HAP-1 (cell line): Measurements from ENCODE around the gene CAPN12.
"Not testable (repeated sequence)": the region's sequence is repeated elsewhere in the genome, so short reads cannot be mapped to it uniquely, and the experiment has no call there.

Experiments
- DNase-seq, 2 experiments: peaks; one replicate each; pipeline ENCODE4 v3.0.0-alpha.2; 2016 to 2020; ENCODE audit warnings: low spot score in 2 of 2
- H3K27me3 ChIP-seq: fragments of 250-450 bp; sonication (Bioruptor Pico); 2 replicates; pipeline ENCODE4 v1.5.1; 2020; ENCODE audit warnings: low read depth, mild to moderate bottlenecking, moderate library complexity
- H3K36me3 ChIP-seq: fragments of 250-450 bp; sonication (Bioruptor Pico); replicated peaks from 2 replicates; pipeline ENCODE4 v1.5.1; 2020; ENCODE audit warnings: mild to moderate bottlenecking
- H3K4me1 ChIP-seq: fragments of 250-450 bp; sonication (Bioruptor Pico); 2 replicates; pipeline ENCODE4 v1.5.1; 2020; ENCODE audit warnings: mild to moderate bottlenecking
- H3K4me3 ChIP-seq: fragments of 250-450 bp; sonication (Bioruptor Pico); 2 replicates; pipeline ENCODE4 v1.5.1; 2020; ENCODE audit warnings: mild to moderate bottlenecking, moderate library complexity
- H3K9me3 ChIP-seq: fragments of 250-450 bp; sonication (Bioruptor Pico); 2 replicates; pipeline ENCODE4 v1.5.1; 2020; ENCODE audit warnings: mild to moderate bottlenecking, moderate library complexity
- in situ Hi-C: fragments of 300-500 bp; cut with MboI; formaldehyde crosslinking; loops from 3 replicates; pipeline ENCODE4 v1.14.3; 2020; ENCODE audit warnings: low sequenced_read_pairs, inconsistent platforms, mixed read lengths

CAPN12 gene, protein sequence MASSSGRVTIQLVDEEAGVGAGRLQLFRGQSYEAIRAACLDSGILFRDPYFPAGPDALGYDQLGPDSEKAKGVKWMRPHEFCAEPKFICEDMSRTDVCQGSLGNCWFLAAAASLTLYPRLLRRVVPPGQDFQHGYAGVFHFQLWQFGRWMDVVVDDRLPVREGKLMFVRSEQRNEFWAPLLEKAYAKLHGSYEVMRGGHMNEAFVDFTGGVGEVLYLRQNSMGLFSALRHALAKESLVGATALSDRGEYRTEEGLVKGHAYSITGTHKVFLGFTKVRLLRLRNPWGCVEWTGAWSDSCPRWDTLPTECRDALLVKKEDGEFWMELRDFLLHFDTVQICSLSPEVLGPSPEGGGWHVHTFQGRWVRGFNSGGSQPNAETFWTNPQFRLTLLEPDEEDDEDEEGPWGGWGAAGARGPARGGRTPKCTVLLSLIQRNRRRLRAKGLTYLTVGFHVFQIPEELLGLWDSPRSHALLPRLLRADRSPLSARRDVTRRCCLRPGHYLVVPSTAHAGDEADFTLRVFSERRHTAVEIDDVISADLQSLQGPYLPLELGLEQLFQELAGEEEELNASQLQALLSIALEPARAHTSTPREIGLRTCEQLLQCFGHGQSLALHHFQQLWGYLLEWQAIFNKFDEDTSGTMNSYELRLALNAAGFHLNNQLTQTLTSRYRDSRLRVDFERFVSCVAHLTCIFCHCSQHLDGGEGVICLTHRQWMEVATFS

DNA sequence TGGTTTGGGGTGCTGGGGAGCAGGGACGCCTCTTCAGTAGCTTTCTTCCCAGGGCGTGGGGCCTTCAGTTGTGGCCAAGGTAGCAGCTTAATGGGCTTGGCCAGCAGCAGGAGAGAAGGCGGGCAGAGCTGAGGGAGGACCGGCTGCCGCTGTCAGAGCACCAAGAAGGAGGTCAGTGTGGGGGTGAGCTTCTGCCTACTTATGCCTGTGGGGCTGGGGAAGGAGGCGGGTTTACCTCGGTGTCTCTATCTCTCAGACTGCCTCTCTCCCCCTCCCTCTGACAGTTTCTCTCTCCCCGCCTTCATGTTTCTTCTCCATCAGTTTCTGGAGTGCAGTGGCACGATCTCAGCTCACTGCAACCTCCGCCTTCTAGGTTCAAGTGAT, at the start of gene CAPN12:
Gene CAPN12, minus strand, starts transcription at position 177 of the 384 bp plus-strand sequence. CDS start 309 bp downstream, outside the sequence.
- Histone ChIP-seq H3K4me1 (no peaks in the 10 kb centered on the region), H3K27me3 (no peaks in the 10 kb centered on the region), H3K9me3 (no peaks in the 10 kb centered on the region), H3K4me3 (no peak within 1 kb of the TSS), H3K36me3 (no peaks in the 10 kb centered on the region)
- no peak for DNase-seq
- in situ Hi-C loops, result no loop called here

DNA sequence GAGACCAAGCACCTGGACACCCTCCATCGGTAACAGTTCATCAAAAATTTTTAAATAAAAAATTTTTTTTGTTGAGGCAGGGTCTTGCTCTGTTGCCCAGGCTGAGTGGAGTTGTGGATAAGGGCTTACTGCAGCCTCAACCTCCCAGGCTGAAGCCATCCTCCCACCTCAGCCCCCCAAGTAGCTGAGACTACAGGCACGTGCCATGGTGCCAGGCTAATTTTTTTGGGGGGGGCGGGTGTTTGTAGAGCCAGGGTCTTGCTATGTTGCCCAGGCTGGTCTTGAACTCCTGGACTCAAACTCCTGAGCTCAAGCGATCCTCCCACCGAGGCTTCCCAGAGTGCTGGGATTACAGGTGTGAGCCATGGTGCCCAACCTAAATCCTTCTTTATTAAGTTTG, 49.4 kb upstream of the CAPN12 start:
- in situ Hi-C loops, result no loop called here
- Histone ChIP-seq H3K4me3 (no peak overlapping the region), H3K9me3 (no peaks in the 10 kb centered on the region), H3K27me3 (no peaks in the 10 kb centered on the region), H3K4me1 (no peaks in the 10 kb centered on the region), H3K36me3 (no peaks in the 10 kb centered on the region)
- DNase-seq, result no peak

DNA sequence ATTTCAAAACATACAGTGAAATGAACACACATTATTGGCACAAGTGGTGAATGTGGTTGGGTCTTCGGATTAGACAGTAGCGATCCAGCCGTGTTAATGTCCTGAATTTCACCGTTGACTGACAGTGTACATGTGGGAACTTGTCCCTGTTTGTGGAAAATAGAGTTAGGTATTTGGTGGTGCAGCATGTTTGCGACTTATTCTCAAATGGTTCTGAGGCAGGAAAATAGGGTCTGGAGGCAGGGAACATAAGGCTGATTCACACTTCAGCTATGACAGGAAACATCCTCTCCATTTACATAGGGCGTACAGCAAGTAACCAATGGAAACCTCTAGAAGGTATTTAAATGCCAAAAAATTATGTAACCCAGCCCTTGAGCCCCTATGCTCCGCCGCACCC, 48.9 kb upstream of the CAPN12 start:
- Histone ChIP-seq H3K27me3 (no peaks in the 10 kb centered on the region), H3K4me1 (no peaks in the 10 kb centered on the region), H3K9me3 (no peaks in the 10 kb centered on the region), H3K4me3 (no peak overlapping the region), H3K36me3 (no peaks in the 10 kb centered on the region)
- in situ Hi-C loops, result no loop called here
- no peak for DNase-seq

DNA sequence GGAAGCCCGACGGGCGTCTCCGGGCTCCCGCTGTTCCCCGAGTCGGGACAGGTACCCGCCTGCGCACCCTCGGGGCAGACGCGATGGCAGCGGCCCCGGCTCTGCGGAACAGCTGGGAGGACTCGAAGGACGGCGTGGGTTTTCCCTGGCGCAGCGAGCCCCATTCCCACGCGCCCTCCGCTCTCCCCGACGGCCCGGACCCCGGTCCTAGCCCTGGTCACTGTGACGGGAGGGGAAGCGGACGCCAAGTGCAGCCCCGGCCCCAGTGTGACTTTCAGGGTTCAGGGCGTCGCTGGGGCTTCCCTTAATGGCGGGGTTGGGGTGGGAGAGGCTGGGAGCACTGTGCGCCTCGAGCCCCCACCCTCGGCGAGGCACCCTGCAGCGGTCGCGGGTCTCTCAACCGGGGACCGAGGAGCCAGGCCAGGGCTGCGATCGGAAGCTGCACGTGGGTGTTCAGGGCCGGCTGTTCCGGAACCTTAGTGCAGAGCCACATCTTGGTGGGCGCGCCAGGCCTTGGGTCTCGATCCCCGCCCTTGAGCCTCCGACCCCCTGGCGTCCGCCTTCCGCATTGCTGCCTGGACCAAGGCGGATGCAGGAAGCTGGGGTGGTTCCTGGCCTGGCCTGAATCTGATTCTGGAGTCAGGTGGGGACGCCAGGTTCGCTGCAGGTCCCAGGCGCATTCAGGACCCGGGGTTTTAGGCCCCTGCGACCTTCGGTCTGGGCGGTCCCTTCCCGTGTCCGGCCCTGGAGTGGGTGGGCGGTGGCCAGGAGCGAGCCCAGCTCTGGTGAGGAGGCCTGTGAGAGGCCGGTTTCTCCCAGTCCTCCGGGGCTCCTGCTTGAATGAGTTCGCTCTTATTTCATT, 48.2 kb upstream of the CAPN12 start:
- no peak for DNase-seq
- Histone ChIP-seq H3K4me1 (no peaks in the 10 kb centered on the region), H3K36me3 (no peaks in the 10 kb centered on the region), H3K27me3 (no peaks in the 10 kb centered on the region), H3K4me3 (no peak overlapping the region), H3K9me3 (no peaks in the 10 kb centered on the region)
- in situ Hi-C loops, result no loop called here

DNA sequence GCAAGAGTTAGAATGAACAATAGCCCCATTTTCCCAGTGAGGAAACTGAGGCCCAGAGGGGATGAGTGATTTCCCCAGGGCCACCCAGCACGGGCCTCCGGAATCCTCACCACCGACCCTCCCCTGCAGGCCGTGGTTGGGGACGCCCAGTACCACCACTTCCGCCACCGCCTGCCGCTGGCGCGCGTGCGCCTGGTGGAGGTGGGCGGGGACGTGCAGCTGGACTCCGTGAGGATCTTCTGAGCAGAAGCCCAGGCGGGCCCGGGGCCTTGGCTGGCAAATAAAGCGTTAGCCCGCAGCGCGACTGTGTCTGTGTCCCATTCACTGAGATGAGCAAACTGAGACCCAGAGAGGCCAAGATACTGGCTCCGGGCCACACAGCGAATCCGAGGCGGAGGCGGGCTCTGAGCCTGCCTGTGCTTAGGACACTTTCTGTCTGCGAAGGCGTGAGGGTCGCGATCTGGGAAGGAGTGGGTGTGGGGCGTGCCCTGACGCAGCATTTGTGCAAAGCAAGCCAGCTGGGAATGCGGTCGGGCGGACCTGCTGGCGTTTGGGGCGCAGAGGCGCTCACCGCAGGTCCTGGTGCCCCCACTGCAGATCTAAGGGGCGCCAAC, 47.3 kb upstream of the CAPN12 start:
- not testable (repeated sequence) for DNase-seq, H3K4me3 ChIP-seq

DNA sequence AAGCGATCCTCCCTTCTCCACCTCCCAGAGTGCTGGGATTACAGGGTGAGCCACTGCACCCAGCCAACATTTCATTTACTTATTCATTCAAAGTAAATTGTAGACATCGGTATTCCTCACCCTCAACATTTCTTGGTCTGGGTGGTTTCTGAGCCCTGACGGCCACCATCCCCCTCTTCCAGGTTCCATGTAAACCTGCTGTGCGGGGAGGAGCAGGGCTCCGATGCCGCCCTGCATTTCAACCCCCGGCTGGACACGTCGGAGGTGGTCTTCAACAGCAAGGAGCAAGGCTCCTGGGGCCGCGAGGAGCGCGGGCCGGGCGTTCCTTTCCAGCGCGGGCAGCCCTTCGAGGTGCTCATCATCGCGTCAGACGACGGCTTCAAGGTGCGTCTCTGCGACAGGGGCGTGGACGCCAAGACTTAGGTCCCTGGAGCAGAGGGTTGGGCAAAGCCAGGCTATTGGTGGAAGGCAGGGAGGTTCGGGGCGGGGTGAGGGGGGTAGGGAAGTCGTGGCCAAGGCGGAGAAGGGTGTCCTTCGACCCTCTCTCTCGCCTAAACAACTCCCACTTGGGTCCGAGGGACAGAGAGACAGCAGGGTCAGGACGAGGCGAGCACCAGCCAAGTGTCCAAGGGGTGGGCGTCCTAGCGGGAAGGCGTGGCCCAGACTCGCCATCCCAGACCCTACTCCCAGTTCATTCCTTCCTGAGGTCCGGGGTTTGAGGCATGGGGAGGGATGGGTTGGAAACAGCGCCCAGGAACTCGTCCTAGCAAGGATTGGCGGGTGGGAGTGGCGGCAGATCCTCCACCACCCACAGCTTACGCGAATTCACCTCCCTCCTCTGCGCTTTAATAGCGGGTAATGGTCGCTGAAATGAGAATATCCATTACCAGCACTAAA, 46.5 kb upstream of the CAPN12 start:
- H3K4me3 ChIP-seq, in situ Hi-C loops, DNase-seq, H3K9me3 ChIP-seq, H3K36me3 ChIP-seq, H3K4me1 ChIP-seq, H3K27me3 ChIP-seq: not testable (repeated sequence)

More for the DNA sequence above, 47.3 kb upstream of the CAPN12 start:
- H3K27me3 ChIP-seq, H3K9me3 ChIP-seq, H3K4me1 ChIP-seq, in situ Hi-C loops, H3K36me3 ChIP-seq: not testable (repeated sequence)

DNA sequence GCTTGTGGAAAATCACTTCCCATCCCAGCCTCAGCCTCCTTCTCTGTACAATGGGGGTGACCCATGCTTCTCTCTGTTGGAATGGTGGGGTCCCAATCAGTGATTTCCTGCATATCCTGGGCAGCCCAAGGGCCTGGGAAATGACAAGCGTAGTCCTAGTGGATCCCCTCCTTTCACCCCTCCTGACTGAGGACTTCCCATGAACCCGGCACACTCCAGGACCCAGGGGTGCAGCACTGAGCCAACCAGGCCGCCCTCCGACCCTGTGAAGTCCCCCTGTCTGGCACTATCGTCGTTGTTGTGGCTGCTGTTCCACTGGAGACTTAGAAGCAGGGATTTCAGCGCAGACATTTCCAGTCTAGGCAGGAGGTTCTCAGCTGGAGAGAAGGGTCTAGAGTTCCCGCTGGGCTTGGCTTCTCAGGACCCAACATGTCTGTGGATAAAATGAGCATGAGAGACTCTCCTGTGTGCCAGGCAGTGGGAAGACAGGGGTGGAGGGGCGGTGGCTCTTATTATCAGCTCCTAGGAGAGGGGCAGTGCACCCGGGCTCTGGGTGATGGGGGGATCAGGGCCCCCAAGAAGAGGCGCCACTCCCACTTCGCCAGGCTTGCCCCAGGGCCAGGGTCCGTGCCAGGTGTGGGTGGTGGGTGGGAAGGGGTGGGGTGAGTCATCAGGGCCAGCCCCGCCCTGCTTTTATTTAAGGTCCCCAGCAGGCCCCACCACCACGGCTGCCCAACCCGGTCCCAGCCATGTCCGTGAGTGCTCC, 44.4 kb upstream of the CAPN12 start, which contains the start of gene LGALS7B:
Gene LGALS7B, plus strand, starts transcription at position 723 of the 766 bp plus-strand sequence. Its CDS starts 27 bp downstream, at position 750.
- in situ Hi-C loops, result no loop called here

DNA sequence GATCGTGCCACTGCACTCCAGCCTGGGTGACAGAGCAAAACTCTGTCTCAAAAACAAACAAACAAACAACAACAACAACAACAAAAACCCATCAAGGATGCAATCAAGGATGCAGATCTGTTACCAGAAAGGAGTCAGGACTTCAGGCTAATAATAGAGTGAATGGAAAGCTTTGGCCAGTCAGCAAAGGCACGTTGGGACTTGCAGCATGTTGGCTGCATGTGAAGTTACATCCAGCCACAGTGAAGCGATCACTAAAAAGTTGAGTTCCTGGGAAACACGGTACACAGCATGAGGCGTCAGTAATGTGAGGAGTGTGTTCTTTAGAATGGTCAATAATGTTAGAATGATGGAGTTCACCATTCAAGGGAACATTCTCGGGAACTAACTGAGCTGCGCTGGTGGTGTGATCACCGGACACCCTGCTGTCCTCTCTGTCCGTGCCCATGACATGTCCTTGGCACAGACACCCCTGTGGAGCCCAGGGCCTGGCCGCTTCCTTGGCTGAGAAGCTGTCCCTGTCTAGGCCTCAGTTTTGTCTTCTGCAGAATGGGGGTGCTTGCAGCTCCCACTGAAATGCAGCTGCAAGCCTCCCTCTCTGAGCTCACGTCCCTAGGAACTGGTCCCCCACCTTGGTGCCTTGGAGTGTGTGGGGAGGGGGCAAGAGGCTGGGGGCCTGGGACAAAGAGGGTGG, 42.4 kb upstream of the CAPN12 start:
- no peaks in the 10 kb centered on the region for H3K36me3 ChIP-seq
- H3K9me3 ChIP-seq, result no peaks in the 10 kb centered on the region
- in situ Hi-C loops, result no loop called here
- no peaks in the 10 kb centered on the region for H3K4me1 ChIP-seq
- H3K27me3 ChIP-seq, result no peaks in the 10 kb centered on the region
- no peak for DNase-seq
- H3K4me3 ChIP-seq, result no peak overlapping the region

More for the DNA sequence above, 44.4 kb upstream of the CAPN12 start, which contains the start of gene LGALS7B:
- Histone ChIP-seq H3K4me1 (no peaks in the 10 kb centered on the region), H3K27me3 (no peaks in the 10 kb centered on the region), H3K4me3 (no peak within 1 kb of the TSS), H3K36me3 (no peaks in the 10 kb centered on the region), H3K9me3 (no peaks in the 10 kb centered on the region)
- DNase-seq, result no peak

DNA sequence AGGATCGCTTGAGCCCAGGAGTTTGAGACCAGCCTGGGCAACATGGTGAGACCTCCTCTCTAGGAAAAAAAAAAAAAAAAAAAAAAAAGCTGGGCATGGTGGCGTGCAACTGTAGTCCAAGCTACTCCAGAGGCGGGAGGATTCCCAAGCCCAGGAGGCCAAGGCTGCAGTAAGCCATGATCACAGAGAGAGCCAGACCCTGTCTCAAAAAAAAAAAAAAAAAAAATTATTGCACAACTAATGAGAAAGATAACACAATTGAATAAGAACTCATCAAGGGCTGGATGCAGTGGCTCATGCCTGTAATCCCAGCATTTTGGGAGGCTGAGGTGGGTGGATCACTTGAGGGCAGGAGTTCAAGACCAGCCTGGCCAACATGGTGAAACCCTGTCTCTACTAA, 41.8 kb upstream of the CAPN12 start:
- H3K27me3 ChIP-seq, in situ Hi-C loops, DNase-seq: not testable (repeated sequence)

DNA sequence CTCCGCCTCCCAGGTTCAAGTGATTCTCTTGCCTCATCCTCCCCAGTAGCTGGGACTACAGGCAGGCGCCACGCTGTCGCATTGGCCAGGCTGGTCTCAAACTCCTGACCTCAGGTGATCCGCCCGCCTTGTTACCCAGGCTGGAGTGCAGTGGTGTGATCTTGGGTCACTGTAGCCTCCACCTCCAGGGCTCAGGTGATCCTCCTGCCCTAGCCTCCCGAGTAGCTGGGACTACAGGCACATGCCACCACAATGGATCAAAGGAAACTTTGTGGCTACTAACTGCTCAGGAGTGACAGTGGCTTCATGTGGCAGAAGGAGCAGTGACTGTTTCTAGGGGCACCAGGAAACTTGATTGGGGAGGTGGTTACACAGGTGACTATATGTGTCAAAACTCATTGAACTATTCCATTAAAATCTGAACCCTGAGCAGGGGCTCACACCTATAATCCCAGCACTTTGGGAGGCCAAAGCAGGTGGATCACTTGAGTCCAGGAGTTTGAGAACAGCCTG, 41.0 kb upstream of the CAPN12 start:
- Histone ChIP-seq H3K27me3 (no peaks in the 10 kb centered on the region; the same call in 1 of the 2 replicates), H3K36me3 (no peaks in the 10 kb centered on the region), H3K4me1 (no peaks in the 10 kb centered on the region), H3K9me3 (no peaks in the 10 kb centered on the region), H3K4me3 (no peak overlapping the region)
- in situ Hi-C loops, result no loop called here
- no peak for DNase-seq

More for the DNA sequence above, 41.8 kb upstream of the CAPN12 start:
- H3K36me3 ChIP-seq, H3K4me3 ChIP-seq, H3K4me1 ChIP-seq, H3K9me3 ChIP-seq: not testable (repeated sequence)

DNA sequence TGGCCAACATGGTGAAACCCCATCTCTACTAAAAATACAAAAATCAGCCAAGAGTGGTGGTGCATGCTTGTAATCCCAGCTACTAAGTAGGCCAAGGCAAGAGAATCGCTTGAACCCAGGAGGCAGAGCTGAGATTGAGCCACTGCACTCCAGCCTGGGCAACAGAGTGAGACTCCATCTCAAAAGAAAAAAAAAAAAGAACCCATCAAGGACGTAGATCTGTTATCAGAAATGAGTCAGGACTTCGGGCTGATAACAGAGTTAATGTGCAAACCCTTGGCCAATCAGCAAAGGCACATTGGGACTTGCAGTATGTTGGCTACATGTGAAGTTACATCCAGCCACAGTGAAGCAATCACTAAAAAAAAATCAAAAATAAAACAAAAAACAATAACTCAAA, 40.0 kb upstream of the CAPN12 start:
- DNase-seq, result no peak
- in situ Hi-C loops, result no loop called here

More for the DNA sequence above, 40.0 kb upstream of the CAPN12 start:
- Histone ChIP-seq H3K9me3 (no peaks in the 10 kb centered on the region), H3K27me3 (no peaks in the 10 kb centered on the region; the same call in 1 of the 2 replicates), H3K36me3 (no peaks in the 10 kb centered on the region), H3K4me1 (no peaks in the 10 kb centered on the region), H3K4me3 (no peak overlapping the region)
